Heart left ventricle (tissue), 13 donors: ENCODE measurements around the gene ASB15.

Experiments
- CTCF ChIP-seq, 12 donors: fragments of 200-600 bp; sonication (generic) in 4 of 12; IDR thresholded peaks; one replicate each; pipeline versions ENCODE4 v1.5.0 to v1.8.0; 2018 to 2022; ENCODE audit warnings: antibody characterized with exemption in 12 of 12, mild to moderate bottlenecking in 5 of 12
- POLR2A ChIP-seq, 2 donors: fragments of 450-650 bp; IDR thresholded peaks; one replicate each; pipeline ENCODE4 v1.6.1; 2017; ENCODE audit warnings: antibody characterized with exemption in 2 of 2, mild to moderate bottlenecking in 2 of 2, moderate library complexity in 2 of 2
- donor health status: ischemic (EF 13 %, LVEDD 7.1; RV severe dilation, severe dysfunction).
- donor health status: DM: no; HTN: yes; CAD: no.
- donor health status: DM: no; HTN: no; CAD: no.
- donor health status: ischemic (EF 25% LVEDD 6.9; RV normal size, moderate dysfunction).
- donor health status: ischemic (EF 25% LVEDD 5.7; RV mildly dilated, moderate dysfunction).
- donor health status: ischemic (EF 35%, LVEDD 5.7; RV mildly dilated, moderate dysfunction).
- donor health status: nonischemic (EF 11% LVEDD 7.7; RV severe dilation, severe dysfunction).
- donor health status: DM: yes; HTN: yes; CAD: no.
- donor health status: PGD.
- donor health status: ischemic (EF 29% LVEDD 5.4; RV normal size, mild dysfunction).
- donor health status: nonischemic (EF 23%, LVEDD 6.1; RV moderate dilation, normal function).

GRCh38 chr7:123641901-123642300 lies 40.3 kb downstream of the ASB15 start:
- TF ChIP-seq CTCF (IDR thresholded peaks at IDR 0.05) (no peak), POLR2A (IDR thresholded peaks at IDR 0.05) (no peak)
